KBM-7 (cell line): ENCODE data around the gene XXYLT1.
A peak's percentile ranks its signal among the peaks of the same experiment; 100 is the strongest.
"Not testable (repeated sequence)": the region's sequence is repeated elsewhere in the genome, so short reads cannot be mapped to it uniquely, and the experiment has no call there.

ENCODE experiments used
- DNase-seq: peaks from one replicate; pipeline ENCODE4 v3.0.0-alpha.2; 2015
- in situ Hi-C: fragments of 300-500 bp; cut with MboI; formaldehyde crosslinking; loops from 2 replicates; pipeline ENCODE4 v1.14.3; 2020; ENCODE audit warnings: low sequenced_read_pairs, low pct_unique_long_range_greater_than_20kb, mixed read lengths

XXYLT1 gene

DNA sequence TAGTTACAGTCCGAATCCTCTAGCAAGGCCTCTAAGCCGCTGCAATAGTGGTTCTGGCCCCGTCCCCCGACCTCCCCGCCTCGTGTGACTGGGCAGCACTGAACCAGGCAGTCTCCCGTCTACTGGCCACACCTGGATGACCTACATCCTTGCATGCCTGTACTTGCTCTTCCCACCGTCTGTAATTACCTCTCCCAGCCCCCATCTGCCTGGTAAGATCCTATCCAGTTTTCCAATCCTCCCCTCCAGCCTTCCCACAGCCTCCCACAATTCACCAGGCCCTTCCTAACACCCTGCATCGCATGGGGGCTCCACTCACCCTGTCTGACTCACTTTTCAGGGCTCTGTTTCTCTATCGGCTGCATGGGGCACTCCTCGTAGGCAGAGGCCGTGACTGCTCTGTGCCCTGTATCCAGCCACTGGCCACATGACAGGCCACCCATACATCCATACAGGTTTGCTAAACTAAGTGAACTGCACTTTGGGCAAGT is 32.8 kb downstream of the XXYLT1 start:
- DNase-seq: no peak
- in situ Hi-C loops: no loop called here

DNA sequence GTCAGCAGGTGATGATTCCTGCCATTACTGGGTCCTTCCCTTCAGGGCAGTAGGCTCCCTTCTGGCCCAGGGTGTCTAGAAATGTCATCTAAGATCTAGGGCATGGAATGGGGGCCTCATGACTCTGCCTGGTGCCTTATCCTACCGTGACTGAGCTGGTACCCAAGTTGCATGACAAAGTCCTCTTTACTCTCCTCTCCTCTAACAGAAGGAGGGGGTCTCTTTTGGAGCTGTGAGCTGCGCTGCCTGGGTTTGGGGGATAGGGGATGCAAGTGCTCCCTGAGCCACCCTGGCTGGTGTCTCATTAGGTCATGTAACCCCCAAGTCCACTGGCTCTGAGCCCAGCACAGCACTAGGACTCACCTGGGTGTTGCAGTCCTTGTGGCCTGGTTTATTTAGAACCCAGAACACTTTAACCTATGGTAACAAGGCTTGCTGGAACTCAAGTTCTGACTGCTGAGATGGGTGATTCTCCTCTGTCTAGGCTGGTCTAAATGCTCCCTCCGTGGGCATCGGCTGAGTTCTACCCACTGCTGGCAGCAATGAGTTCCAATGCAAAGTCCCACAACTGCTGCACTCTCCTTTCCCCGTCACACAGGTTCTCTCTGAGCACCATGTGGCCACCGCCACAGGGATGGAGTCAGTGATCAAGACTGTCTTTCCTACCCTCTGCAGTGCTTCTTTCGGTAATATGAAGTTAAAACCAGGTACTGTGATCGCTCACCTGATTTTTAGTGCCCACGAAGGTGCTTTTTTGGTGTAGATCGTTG is 34.0 kb downstream of the XXYLT1 start:
- in situ Hi-C loops: no loop called here
- DNase-seq: no peak

DNA sequence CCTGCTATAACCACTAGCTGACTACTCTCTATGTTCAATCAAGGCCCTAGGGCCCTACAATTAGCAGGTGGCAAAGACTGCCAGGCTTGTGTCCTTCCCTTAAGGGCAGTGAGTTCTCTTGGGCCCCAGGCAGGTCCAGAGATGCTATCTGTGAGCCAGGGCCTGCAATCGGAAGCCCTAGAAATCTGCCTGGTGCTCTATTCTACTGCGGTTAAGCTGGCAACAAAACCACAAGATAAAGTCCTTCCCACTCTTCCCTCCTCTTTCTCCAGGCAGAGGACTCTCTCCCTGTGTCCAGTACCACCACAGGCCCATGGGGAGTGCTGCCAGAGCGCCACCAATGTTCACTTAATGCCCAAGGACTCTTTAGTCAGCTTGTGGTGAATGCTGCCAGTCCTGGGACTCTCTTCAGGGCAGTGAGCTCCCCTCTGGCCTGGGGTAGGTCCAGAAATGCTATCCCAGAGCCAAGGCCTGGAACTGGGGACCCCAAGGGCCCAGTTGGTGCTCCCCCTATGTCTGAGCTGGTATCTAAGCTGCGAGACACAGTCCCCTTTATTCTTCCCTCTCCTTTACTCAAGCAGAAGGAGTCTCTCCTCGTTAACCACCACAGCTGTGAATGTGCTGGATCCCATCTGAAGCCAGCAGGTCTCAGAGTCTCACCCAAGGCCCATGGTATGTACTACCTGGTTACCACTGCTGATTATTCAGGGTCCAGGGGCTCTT is 34.7 kb downstream of the XXYLT1 start:
- in situ Hi-C loops: no loop called here

DNA sequence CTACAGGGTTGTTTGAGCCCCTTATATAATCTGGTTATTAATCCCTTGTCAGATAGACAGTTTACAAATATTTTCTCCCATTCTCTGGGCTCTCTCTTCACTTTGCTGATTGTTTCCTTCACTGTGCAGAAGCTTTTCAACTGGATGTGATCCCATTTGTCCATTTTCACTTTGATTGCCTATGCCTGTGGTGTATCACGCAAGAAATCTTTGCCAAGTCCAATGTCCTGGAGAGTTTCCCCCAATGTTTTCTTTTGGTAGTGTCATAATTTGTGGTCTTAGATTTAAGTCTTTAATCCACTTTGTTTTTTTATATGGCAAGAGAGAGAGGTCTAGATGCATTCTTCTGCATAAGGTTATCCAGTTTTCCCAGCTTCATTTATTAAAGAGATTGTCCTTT is 40.7 kb downstream of the XXYLT1 start:
- in situ Hi-C loops: no loop called here

More for the DNA sequence above, 34.7 kb downstream of the XXYLT1 start:
- DNase-seq: no peak

DNA sequence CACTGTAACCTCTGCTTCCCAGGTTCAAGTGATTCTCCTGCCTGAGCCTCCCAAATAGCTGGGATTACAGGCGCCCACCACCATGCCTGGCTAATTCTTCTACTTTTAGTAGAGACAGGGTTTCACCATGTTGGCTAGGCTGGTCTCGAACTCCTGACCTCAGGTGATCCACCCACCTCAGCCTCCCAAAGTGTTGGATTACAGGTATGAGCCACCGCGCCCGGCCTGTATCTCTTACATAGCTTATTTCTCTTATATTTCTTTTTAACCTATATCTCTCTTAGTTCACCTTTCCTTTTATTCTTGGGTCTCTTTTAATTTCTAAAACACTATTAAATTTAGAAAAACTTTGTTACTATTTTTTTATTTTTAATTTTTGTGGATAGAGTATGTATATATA is 42.1 kb downstream of the XXYLT1 start:
- in situ Hi-C loops, DNase-seq: not testable (repeated sequence)

More for the DNA sequence above, 40.7 kb downstream of the XXYLT1 start:
- DNase-seq: no peak

DNA sequence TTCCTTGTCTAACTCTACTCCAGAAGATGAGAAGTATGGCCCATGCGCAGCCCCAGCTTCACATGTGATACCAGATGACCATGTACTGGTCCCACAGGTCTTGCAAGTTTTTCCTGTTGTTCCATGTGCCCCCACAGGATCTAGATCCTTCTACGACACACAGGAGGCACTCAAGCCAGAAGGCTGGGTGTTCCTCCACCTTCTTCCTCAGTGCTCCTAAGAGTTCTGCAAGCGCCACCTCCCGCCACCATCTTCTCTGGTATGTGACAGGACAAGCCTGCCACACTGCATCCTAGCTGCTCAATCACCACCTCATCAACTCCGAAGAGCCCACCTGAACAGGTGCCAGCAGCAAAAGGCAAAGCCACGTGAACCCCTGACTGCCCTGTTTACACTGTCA is 43.1 kb downstream of the XXYLT1 start:
- no peak for DNase-seq
- in situ Hi-C loops: no loop called here

DNA sequence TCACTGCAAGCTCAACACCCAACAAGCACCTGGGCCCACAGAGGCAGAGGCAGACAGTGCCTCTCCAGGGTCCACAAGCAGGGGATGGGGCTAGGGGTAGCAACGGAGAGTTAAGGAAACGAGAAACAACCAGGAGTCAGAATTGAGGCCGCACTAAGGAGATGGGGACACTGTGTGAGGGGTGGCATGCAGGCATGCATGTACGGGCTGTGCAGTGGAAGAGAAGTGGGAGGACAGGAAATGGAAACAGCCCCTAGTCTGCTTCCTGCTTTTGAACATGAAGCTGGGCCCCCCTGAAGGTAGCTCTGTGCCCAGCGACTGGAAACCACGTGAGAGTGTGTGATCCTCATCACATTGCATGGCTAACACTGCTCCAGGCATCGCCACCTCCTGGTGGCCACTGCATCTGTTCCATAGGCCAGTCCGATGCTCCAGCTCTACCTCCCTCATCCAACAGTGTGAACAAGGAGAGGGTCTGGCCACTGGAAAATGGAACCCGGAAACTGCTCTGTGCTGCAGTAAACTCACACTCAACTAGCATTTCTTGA is 44.0 kb downstream of the XXYLT1 start:
- peak; percentile 70 for DNase-seq
- in situ Hi-C loops: no loop called here

DNA sequence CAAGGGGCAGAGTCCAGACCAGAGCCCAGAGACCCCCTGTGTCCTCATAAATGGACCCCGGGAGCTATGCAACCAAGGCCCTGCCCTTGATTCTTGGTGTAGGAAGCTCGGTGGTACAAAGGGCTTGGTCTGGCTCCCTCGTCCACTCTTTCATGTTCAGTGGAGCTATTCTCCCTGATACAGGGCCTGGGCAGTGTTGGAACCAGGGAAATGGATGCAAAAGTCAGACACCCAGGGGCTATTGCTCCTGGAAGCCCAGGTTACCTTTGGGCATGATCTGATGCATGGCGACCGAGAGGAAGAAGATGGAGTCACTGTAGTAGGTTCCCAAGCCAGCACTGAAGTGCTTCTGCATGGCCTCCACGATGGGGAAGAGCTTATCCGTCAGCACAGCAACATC is 44.5 kb downstream of the XXYLT1 start:
- in situ Hi-C loops: no loop called here
- DNase-seq: no peak

DNA sequence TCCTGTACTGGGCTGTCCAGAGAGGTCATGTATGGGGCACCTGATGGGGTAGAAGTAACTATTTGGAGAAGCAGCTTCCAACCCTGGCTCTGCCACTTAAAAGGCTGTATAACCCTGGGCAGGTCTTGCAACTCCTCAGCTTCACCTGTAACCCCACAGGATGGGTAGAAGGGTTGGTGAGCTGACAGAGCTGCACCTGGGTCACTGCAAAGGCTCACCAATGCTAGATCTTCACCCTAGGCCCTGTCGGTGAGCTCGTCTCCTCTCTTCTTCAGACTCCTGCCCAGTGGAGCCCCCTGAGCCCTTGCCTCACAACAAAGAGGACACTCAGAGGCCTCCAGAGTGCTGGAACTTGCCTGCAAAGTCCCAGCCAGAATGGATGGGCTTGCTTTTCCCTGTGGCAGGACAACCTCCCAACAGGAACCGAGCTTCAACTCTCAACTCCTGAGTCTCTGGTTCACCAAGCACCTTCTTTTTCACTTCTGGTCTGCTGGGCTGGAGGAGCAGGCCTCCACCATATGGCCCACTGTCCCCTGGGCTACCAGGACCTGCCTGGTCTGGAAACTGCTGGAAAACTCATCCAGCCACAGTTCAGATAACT is 45.9 kb downstream of the XXYLT1 start:
- in situ Hi-C loops: no loop called here
- no peak for DNase-seq

DNA sequence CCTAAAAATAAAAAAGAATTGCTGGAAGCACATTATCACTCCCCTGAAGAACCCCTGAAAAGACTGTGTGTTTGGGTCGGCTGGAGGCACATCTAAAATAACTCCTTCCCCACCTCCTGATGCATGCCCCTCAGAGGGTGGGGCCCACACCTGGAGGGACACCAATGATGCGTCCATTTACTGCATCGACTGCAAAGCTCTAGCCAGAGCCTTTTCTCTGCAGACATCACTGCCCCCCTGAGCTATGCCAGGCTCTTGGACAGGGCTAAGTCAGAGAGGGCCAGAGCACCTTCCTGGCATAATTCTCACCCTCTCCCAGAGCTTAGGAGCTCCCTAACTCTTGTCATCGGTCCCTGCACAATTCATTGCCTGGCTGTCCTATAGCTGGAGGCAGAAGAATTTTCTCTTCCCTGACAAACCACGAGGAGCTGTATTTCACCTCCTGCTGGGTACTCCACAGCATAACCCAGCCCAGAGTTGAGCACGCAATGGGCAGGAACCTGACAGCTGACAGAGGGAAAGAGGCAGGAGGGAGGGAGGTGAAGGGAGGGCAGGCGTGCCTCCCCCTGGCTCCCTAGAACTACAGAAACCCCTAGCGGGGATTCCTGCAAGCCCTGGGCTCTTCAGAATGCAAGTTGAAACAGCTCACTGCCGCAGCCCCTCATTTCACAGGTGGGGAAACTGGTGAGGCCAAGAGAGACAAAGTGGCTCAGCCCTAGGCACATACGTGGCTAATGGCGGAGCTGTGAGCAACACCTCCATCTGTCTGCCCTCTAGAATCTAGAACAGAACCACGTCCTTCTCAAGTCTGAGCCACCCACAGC is 46.6 kb downstream of the XXYLT1 start:
- in situ Hi-C loops: no loop called here
- DNase-seq: no peak

DNA sequence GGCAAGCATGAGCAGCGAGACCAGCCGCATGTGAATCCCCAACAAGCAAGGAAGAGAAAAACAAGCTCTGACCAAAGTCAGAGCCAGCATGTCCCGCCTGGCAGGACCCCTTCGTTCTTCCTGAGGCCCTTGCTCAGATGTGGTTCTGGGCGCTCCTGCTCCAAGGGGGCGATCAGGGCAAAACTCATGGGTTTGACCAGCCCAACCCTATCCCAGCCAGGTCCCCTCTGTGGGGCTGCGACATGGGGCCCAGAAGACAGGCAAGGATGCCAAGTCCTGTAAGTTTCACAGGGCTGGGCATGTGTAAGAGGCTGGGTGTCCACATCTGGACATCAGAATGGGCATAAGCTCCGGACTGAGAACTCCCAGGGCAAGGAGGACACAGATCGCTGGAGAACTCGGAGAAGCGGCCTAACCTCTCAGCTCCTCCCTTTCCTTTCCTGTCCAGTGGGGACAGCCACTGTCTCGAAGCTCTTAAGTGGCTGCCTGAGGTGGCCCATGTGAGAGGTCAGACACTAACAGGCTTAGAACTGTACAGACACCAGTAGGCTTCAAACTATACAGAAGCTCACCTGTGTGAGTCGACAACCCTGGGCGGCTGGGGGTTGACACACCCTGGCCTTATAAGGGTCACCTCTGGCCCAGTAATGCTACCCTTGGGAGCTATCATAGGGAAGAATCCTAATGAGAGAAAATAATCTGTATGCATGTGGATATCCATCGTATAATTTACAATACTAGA is 48.9 kb downstream of the XXYLT1 start:
- in situ Hi-C loops: no loop called here
- no peak for DNase-seq

DNA sequence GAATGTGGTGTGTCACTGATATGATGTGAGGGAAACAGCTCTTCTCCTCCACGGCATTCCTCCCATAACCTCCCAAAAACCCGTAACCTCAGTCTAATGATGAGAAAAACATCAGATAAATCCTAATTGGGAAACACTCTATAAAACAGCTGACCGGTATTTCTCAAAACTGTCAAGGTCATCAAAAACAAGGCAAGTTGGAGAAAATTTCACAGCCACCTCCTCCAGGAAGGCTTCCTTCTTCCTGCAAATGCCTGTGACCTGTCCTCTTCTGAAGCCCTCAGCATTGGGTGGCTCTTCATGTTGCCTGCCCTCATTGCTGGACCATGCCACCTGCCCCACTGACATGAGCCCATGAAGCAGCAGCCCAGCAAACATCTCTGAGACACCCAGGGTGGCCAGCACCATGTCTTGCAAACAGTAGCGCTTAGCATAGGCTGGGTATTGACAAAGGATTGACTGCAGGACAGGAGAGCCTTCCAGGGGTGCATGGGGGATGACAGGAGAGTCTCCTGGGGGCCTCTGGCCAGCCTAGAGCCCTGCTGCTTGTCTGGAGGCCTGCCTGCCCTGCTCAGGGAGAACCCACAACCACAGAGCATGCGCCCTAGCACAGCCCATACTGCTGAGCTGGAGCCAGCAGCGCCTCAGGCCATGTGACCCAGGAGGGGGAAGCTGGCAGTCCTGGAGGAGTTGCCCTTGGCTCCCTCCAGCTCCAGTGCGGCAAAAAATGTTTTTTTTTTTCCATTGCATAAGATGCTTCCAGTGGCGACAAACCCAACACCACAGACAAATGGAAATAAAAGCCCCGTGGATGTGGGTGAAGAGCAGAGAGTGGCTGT is 49.7 kb downstream of the XXYLT1 start:
- DNase-seq: peak; percentile 78
- in situ Hi-C loops: no loop called here

DNA sequence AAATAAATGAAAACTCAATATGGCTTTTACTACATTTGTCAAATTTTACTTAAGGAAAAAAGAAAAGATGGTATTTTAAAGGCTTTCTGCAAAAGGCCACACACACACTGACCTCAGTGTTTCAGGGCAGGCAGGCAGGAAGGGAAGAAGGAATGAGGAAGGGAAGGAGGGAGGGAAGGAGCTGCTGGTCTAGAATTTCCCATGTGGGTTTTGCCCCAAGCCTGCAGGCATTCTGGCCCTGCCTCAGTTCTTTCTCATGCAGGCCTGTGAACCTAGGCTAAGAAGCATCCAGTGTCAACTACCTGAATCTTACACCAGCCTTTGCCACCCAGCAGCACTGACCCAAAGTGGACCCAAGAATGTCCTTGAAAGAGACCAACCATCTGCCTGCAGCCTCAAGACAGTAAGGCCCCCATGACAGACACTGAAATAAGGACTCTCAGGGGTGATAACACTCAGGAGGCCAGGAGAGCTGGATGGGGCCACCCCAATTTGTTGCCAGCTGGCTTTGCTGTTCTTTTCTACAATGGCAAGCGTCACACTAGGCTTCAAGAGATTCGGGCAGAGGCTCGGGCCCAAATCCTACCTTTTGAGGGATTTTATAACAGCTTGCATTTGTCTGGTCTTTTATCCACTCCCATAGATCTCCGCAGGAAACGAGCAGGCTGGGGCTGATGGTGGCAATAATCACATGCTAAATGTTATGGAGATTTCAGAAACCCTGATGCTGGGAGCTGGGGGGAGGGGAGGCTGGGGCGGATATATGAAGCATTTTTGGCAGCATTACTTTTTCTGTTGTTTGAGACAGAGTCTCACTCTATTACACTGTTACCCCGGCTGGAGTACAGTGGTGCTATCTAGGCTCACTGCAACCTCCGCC is 51.4 kb downstream of the XXYLT1 start:
- DNase-seq: no peak
- in situ Hi-C loops: no loop called here

DNA sequence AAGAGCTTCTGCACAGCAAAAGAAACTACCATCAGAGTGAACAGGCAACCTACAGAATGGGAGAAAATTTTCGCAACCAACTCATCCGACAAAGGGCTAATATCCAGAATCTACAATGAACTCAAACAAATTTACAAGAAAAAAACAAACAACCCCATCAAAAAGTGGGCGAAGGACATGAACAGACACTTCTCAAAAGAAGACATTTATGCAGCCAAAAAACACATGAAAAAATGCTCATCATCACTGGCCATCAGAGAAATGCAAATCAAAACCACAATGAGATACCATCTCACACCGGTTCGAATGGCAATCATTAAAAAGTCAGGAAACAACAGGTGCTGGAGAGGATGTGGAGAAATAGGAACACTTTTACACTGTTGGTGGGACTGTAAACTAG is 52.6 kb downstream of the XXYLT1 start:
- in situ Hi-C loops, DNase-seq: not testable (repeated sequence)

DNA sequence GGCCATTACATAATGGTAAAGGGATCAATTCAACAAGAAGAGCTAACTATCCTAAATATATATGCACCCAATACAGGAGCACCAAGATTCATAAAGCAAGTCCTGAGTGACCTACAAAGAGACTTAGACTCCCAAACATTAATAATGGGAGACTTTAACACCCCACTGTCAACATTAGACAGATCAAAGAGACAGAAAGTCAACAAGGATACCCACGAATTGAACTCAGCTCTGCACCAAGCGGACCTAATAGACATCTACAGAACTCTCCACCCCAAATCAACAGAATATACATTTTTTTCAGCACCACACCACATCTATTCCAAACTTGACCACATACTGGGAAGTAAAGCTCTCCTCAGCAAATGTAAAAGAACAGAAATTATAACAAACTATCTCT is 55.4 kb downstream of the XXYLT1 start:
- DNase-seq, in situ Hi-C loops: not testable (repeated sequence)

DNA sequence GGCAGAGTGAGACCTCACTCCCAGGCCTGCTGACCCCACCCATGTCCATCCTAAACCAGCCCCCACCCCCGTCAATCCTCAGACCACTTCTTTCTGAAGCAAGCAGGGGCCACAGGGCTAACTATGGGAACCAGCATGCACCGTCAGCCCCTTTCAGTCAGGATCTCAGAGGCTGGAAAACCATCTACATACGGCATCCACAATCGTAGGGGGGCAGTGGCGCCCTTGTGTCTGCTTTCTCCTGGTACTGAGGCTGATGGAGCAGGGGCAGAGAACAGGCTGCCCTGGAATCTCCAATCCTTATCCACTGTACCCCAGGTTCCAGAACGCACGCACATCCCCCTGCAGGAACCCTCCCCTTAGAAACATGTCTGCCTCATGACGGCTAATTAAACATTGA is 56.6 kb downstream of the XXYLT1 start:
- in situ Hi-C loops: no loop called here
- DNase-seq: no peak
